ENCODE measurements around the gene CTPS1.

DNA sequence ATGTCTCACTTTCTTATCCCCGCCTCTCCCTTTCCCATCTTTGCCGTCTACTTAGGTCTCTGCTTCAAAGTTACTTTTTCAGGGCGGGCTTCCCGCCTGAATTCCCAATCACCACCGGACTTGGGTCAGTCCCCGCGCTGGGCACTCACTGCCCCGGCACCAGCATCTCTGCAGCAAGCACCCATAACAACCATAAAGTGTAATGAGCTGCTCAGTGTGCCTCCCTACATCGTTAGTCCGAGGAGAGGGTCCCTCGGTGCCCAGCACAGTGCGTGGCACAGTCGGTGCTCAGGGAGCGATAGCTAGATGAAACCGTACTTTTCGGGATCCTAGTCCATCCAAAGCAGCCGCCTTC, 633 bp upstream of the CTPS1 start:
- TF ChIP-seq POLR2AphosphoS5 (IDR thresholded peaks at IDR 0.05) (no peak), EP300 (IDR thresholded peaks at IDR 0.05) (no peak)
- TF ChIP-seq, protein P1, sequence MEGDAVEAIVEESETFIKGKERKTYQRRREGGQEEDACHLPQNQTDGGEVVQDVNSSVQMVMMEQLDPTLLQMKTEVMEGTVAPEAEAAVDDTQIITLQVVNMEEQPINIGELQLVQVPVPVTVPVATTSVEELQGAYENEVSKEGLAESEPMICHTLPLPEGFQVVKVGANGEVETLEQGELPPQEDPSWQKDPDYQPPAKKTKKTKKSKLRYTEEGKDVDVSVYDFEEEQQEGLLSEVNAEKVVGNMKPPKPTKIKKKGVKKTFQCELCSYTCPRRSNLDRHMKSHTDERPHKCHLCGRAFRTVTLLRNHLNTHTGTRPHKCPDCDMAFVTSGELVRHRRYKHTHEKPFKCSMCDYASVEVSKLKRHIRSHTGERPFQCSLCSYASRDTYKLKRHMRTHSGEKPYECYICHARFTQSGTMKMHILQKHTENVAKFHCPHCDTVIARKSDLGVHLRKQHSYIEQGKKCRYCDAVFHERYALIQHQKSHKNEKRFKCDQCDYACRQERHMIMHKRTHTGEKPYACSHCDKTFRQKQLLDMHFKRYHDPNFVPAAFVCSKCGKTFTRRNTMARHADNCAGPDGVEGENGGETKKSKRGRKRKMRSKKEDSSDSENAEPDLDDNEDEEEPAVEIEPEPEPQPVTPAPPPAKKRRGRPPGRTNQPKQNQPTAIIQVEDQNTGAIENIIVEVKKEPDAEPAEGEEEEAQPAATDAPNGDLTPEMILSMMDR (IDR thresholded peaks at IDR 0.05) = no peak
